ENCODE results near the gene AKT1. TPM values are rescaled to one million over a fixed set of nuclear protein-coding genes. Genes with fewer than 3 reads are reported as not detected.

The AKT1 gene
- total RNA-seq, 1 experiment from 2014 or later, result 123 TPM

DNA sequence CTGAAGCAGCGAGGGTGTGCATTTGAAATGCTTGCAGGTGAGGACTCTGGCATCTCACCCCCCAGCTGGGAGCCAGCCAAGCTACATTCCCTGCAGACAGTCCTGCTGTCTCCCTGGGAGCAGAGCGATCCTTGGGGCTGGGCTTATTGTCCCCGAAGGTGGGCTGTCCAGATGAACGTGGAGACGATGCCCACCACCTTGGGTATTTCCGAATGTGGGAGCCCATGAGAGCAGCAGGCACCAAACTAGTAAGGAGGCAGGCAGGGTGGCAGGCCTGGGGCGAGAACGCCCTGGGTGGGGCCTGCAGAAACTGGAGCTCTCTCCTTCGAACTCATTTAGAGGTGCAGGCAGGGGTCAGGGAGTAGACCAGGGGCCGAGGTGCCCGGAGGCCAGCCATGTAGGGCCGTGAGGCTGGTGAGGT lies 23.8 kb upstream of the AKT1 start:
- no peak overlapping the region for H3K27ac ChIP-seq (ENCODE audit: low read depth, low read length, poor library complexity, severe bottlenecking)
- no peaks in the 10 kb centered on the region for H3K36me3 ChIP-seq (ENCODE audit: insufficient read depth, low read length, poor library complexity, severe bottlenecking)
- H3K4me3 ChIP-seq (ENCODE audit: low read depth, low read length, poor library complexity, severe bottlenecking), result no peak overlapping the region
- POLR2A ChIA-PET (ENCODE audit: low non-redundant PET), result no interaction called here
- TF ChIP-seq EZH2 (IDR thresholded peaks at IDR 0.05; ENCODE audit: borderline replicate concordance, low read depth, low read length, poor library complexity, severe bottlenecking), result no peak
- TF ChIP-seq, protein P1, sequence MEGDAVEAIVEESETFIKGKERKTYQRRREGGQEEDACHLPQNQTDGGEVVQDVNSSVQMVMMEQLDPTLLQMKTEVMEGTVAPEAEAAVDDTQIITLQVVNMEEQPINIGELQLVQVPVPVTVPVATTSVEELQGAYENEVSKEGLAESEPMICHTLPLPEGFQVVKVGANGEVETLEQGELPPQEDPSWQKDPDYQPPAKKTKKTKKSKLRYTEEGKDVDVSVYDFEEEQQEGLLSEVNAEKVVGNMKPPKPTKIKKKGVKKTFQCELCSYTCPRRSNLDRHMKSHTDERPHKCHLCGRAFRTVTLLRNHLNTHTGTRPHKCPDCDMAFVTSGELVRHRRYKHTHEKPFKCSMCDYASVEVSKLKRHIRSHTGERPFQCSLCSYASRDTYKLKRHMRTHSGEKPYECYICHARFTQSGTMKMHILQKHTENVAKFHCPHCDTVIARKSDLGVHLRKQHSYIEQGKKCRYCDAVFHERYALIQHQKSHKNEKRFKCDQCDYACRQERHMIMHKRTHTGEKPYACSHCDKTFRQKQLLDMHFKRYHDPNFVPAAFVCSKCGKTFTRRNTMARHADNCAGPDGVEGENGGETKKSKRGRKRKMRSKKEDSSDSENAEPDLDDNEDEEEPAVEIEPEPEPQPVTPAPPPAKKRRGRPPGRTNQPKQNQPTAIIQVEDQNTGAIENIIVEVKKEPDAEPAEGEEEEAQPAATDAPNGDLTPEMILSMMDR (conservative IDR thresholded peaks at IDR 0.05; ENCODE audit: low read depth, low read length), result no peak
- CTCF ChIA-PET, result interaction anchor here (0.7 kb wide), 1 partner anchor 51 kb away, joined by 3 read pairs; no protein-coding TSS in a partner anchor
- H3K4me1 ChIP-seq (ENCODE audit: insufficient read depth, low read length, poor library complexity, severe bottlenecking), result peaks cover 9% of the 10 kb centered on the region
- H3K27me3 ChIP-seq (replicated peaks; ENCODE audit: insufficient read depth, low read depth, low read length, poor library complexity), result no peaks in the 10 kb centered on the region
- no peak for DNase-seq (ENCODE audit: low spot score)
- H3K9me3 ChIP-seq (ENCODE audit: low read depth, low read length, poor library complexity, severe bottlenecking), result no peaks in the 10 kb centered on the region
- BruUV-seq (replicated peaks), result no TSS peak
- intact Hi-C loops (cut with micrococcal nuclease; ENCODE audit: unreplicated experiment), result no loop called here

DNA sequence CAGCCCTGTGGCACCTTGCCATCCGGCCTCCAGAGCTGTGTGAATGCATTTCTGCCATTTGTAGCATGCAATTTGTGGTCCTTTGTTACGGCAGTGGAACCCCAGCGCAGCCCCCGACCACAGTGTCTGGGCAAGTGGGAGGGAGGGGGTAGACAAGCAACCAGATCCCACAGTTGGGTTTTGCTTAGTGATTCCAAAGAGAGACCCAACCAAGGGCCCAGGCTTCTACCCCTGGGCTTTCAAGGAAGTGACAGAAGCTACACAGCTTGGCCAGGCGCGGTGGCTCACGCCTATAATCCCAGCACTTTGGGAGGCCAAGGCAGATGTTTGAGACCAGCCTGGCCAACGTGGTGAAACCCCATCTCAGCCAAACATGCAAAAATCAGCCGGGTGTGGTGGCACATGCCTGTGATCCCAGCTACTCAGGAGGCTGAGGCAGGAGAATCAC lies 23.2 kb upstream of the AKT1 start:
- no TSS peak for BruUV-seq (replicated peaks)
- no peak for TF ChIP-seq EZH2 (IDR thresholded peaks at IDR 0.05; ENCODE audit: borderline replicate concordance, low read depth, low read length, poor library complexity, severe bottlenecking)
- TF ChIP-seq, protein P1 (conservative IDR thresholded peaks at IDR 0.05; ENCODE audit: low read depth, low read length), result no peak
- intact Hi-C loops (cut with micrococcal nuclease; ENCODE audit: unreplicated experiment), result no loop called here
- Histone ChIP-seq H3K4me3 (ENCODE audit: low read depth, low read length, poor library complexity, severe bottlenecking) (no peak overlapping the region), H3K36me3 (ENCODE audit: insufficient read depth, low read length, poor library complexity, severe bottlenecking) (no peaks in the 10 kb centered on the region), H3K4me1 (ENCODE audit: insufficient read depth, low read length, poor library complexity, severe bottlenecking) (peaks cover 9% of the 10 kb centered on the region), H3K27ac (ENCODE audit: low read depth, low read length, poor library complexity, severe bottlenecking) (no peak overlapping the region), H3K9me3 (ENCODE audit: low read depth, low read length, poor library complexity, severe bottlenecking) (no peaks in the 10 kb centered on the region), H3K27me3 (replicated peaks; ENCODE audit: insufficient read depth, low read depth, low read length, poor library complexity) (no peaks in the 10 kb centered on the region)
- DNase-seq (ENCODE audit: low spot score), result no peak
- ChIA-PET POLR2A (ENCODE audit: low non-redundant PET) (no interaction called here), CTCF (no interaction called here)

DNA sequence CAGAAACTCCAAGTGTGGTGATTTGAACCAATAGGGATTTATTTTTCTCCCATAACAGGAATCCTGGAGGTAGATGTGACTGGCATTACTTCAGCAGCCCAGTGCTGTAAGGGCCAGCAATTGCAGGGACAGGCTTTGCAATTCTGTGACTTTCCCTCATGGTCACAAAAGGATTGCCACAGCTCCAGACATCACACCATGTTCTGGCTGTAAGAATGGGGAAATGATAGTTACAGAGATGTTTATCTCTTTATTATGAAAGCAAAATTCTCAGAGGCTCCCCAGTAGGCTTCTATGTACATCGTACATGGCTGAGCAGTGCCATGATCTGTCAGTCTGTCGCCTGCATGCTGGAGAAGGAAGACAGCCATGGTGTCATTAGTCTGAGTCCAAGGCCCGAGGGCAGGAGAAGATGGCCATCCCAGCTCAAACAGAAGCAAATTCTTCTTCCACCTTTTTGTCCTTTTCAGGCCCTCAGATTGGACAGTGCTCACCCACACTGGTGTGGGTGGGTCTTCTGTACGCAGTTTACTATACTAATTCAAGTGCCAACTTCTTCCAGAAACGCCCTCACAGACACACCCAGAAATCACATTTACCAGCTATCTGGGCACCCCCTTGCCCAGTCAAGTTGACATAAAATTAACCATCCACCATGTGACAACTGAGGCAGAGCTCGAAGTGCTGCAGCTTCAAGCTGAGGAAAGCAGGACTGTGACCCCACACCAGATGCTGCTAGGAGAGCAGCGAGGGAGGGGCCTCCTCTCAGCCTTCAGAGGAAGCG lies 22.6 kb upstream of the AKT1 start:
- intact Hi-C loops (cut with micrococcal nuclease; ENCODE audit: unreplicated experiment), result no loop called here
- DNase-seq (ENCODE audit: low spot score), result no peak
- CTCF ChIA-PET, result no interaction called here
- Histone ChIP-seq H3K4me3 (ENCODE audit: low read depth, low read length, poor library complexity, severe bottlenecking) (no peak overlapping the region), H3K36me3 (ENCODE audit: insufficient read depth, low read length, poor library complexity, severe bottlenecking) (no peaks in the 10 kb centered on the region), H3K27me3 (replicated peaks; ENCODE audit: insufficient read depth, low read depth, low read length, poor library complexity) (no peaks in the 10 kb centered on the region), H3K4me1 (ENCODE audit: insufficient read depth, low read length, poor library complexity, severe bottlenecking) (peaks cover 9% of the 10 kb centered on the region), H3K27ac (ENCODE audit: low read depth, low read length, poor library complexity, severe bottlenecking) (no peak overlapping the region), H3K9me3 (ENCODE audit: low read depth, low read length, poor library complexity, severe bottlenecking) (no peaks in the 10 kb centered on the region)
- BruUV-seq (replicated peaks), result no TSS peak
- TF ChIP-seq EZH2 (IDR thresholded peaks at IDR 0.05; ENCODE audit: borderline replicate concordance, low read depth, low read length, poor library complexity, severe bottlenecking), result no peak
- TF ChIP-seq, protein P1 (conservative IDR thresholded peaks at IDR 0.05; ENCODE audit: low read depth, low read length), result no peak
- POLR2A ChIA-PET (ENCODE audit: low non-redundant PET), result interaction anchor here (0.6 to 0.7 kb wide), 2 partner anchors 516 to 740 kb away, joined by 3 to 5 read pairs; no protein-coding TSS in a partner anchor
